OCI-LY7 (cell line): Measurements from ENCODE around the gene RXFP2. TPM values are rescaled to one million over a fixed set of nuclear protein-coding genes. Genes with fewer than 3 reads are reported as not detected.

Experiments
- BruUV-seq: library from RNA; stranded (reverse); fragments of 400-500 nt; replicated peaks from 2 replicates; lab custom pipeline; 2021; lab: Mats Ljungman, UMichigan
- CTCF ChIA-PET: fragments of 300-600 bp; sonication (Branson Sonifier 250); formaldehyde crosslinking; loops from one replicate; lab custom pipeline; 2022; ENCODE audit warnings: antibody characterized with exemption; ENCODE audit not compliant: unreplicated experiment; lab: Charles Lee
- POLR2A ChIA-PET: fragments of 300-600 bp; sonication (Branson Sonifier 250); formaldehyde crosslinking; loops from one replicate; lab custom pipeline; 2022; ENCODE audit warnings: antibody characterized with exemption; lab: Charles Lee
- DNase-seq: peaks from one replicate; pipeline ENCODE4 v3.0.0-alpha.2; 2015; ENCODE audit warnings: low spot score
- H2AFZ ChIP-seq: fragments of 200-600 bp; sonication (generic), shearing (Covaris generic); 2 replicates; pipeline ENCODE4 v1.6.1; 2014; ENCODE audit warnings: mild to moderate bottlenecking, antibody characterized with exemption, low read length, moderate library complexity
- H3K27ac ChIP-seq: fragments of 200-600 bp; sonication (generic); 2 replicates; pipeline ENCODE4 v1.5.1; 2014; ENCODE audit warnings: mixed run types, low read depth, mild to moderate bottlenecking, moderate library complexity, low read length, inconsistent platforms; ENCODE audit not compliant: poor library complexity, severe bottlenecking
- H3K36me3 ChIP-seq: fragments of 200-600 bp; sonication (generic); 2 replicates; pipeline ENCODE4 v1.6.1; 2014; ENCODE audit warnings: mild to moderate bottlenecking, antibody characterized with exemption, low read length, moderate library complexity, mixed read lengths; ENCODE audit not compliant: insufficient read depth
- H3K4me1 ChIP-seq: fragments of 200-600 bp; sonication (generic); 2 replicates; pipeline ENCODE4 v1.5.1; 2014; ENCODE audit warnings: mild to moderate bottlenecking, low read length; ENCODE audit not compliant: insufficient read depth, poor library complexity, severe bottlenecking
- H3K4me2 ChIP-seq: fragments of 200-600 bp; sonication (generic); 2 replicates; pipeline ENCODE4 v1.6.1; 2014; ENCODE audit warnings: mild to moderate bottlenecking, low read length
- H3K4me3 ChIP-seq: fragments of 200-600 bp; sonication (generic); 2 replicates; pipeline ENCODE4 v1.5.1; 2014; ENCODE audit warnings: mild to moderate bottlenecking, low read depth, low read length; ENCODE audit not compliant: poor library complexity, severe bottlenecking
- H3K79me2 ChIP-seq: fragments of 200-600 bp; sonication (generic); 2 replicates; pipeline ENCODE4 v1.6.1; 2016; ENCODE audit warnings: low read depth, mild to moderate bottlenecking, low read length, moderate library complexity, mixed read lengths; ENCODE audit not compliant: insufficient read depth
- H3K9me2 ChIP-seq: fragments of 200-600 bp; sonication (generic); 2 replicates; pipeline ENCODE4 v1.6.1; 2016; ENCODE audit warnings: mild to moderate bottlenecking, low read length, mixed read lengths; ENCODE audit not compliant: insufficient read depth
- H3K9me3 ChIP-seq: fragments of 200-600 bp; sonication (generic); 2 replicates; pipeline ENCODE4 v1.6.1; 2014; ENCODE audit warnings: mild to moderate bottlenecking, mixed run types, low read length, mixed read lengths
- H4K20me1 ChIP-seq: fragments of 200-600 bp; sonication (generic); 2 replicates; pipeline ENCODE4 v1.6.1; 2014; ENCODE audit warnings: mild to moderate bottlenecking, antibody characterized with exemption, low read length, moderate library complexity, mixed read lengths; ENCODE audit not compliant: insufficient read depth
- EZH2phosphoT487 ChIP-seq: fragments of 200-600 bp; sonication (generic); IDR thresholded peaks from 2 replicates; pipeline ENCODE4 v1.6.1; 2018; ENCODE audit warnings: low read depth, borderline replicate concordance, mild to moderate bottlenecking, mixed run types, antibody characterized with exemption, low read length, moderate library complexity, mixed read lengths
- intact Hi-C: fragments of 100-400 bp; cut with micrococcal nuclease; formaldehyde crosslinking; loops from one replicate; pipeline ENCODE4 v1.10.0; 2022; ENCODE audit not compliant: unreplicated experiment
- total RNA-seq, 2 experiments: library from RNA; depleted of rRNA in 1 of 2; stranded (reverse); fragments of >200 nt in 1 of 2; shearing (Covaris generic) in 1 of 2; gene quantifications; 2 replicates each; pipeline ENCODE4 v1.2.3, GENCODE V29; 2014 to 2022
- TF ChIP-seq, protein P1 (sequence below): fragments of 200-600 bp; sonication (generic); conservative IDR thresholded peaks from 2 replicates; pipeline ENCODE4 v1.5.1; 2014; ENCODE audit warnings: mild to moderate bottlenecking, antibody characterized with exemption, low read length, moderate library complexity, mixed read lengths

The RXFP2 gene
- total RNA-seq, 2 experiments from 2014 or later: not detected

DNA sequence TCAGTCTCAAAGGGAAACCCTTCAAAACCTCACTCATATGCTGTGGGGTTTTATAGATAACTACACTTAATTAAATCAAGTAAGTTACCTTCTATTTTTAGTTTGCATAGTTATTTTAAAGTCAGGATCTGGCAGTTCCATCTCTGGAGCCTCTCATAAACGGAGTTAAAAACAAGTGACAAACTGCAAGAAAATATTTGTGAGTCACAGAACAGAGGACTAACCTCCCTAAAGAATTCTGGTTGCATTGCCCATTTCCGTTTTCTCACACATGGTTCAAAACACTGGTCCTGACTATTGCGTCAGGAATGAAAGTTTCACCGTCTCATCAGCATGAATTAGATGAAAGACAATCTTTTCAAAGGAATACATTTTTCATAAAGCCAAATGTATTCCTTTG, 10.6 kb downstream of the RXFP2 start:
- POLR2A ChIA-PET: no interaction called here
- intact Hi-C loops: no loop called here
- DNase-seq: no peak

DNA sequence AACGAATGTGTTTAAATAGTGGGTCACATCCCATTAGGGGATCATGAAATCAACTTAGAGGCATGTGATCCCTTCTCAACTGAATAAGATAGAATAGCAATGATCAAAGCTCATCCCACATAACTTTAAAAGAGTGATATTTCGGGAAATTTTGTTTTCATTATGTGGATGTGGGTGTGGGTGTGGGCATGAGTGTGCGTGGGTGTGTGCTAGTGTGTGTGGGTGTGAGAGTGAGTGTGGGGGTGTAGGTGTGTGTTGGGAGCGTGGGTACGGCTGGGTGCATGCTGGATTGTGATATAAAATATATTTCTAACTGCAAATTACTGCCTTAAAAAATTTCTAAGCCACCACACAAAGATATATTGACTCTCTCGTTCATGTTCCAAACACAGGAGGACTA, 15.9 kb downstream of the RXFP2 start:
- Histone ChIP-seq H3K27ac (no peak overlapping the region), H3K36me3 (no peaks in the 10 kb centered on the region), H4K20me1 (no peaks in the 10 kb centered on the region), H3K79me2 (no peaks in the 10 kb centered on the region), H3K9me2 (no peaks in the 10 kb centered on the region), H2AFZ (no peak overlapping the region), H3K9me3 (no peaks in the 10 kb centered on the region), H3K4me1 (no peaks in the 10 kb centered on the region), H3K4me3 (no peak overlapping the region), H3K4me2 (no peak overlapping the region)
- ChIA-PET POLR2A (no interaction called here), CTCF (no interaction called here)
- BruUV-seq: no TSS peak
- no peak for TF ChIP-seq EZH2phosphoT487
- TF ChIP-seq, protein P1, sequence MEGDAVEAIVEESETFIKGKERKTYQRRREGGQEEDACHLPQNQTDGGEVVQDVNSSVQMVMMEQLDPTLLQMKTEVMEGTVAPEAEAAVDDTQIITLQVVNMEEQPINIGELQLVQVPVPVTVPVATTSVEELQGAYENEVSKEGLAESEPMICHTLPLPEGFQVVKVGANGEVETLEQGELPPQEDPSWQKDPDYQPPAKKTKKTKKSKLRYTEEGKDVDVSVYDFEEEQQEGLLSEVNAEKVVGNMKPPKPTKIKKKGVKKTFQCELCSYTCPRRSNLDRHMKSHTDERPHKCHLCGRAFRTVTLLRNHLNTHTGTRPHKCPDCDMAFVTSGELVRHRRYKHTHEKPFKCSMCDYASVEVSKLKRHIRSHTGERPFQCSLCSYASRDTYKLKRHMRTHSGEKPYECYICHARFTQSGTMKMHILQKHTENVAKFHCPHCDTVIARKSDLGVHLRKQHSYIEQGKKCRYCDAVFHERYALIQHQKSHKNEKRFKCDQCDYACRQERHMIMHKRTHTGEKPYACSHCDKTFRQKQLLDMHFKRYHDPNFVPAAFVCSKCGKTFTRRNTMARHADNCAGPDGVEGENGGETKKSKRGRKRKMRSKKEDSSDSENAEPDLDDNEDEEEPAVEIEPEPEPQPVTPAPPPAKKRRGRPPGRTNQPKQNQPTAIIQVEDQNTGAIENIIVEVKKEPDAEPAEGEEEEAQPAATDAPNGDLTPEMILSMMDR: no peak
- no peak for DNase-seq
- intact Hi-C loops: no loop called here

More for the DNA sequence above, 10.6 kb downstream of the RXFP2 start:
- Histone ChIP-seq H3K4me3 (no peak overlapping the region), H3K79me2 (no peaks in the 10 kb centered on the region), H3K4me1 (no peaks in the 10 kb centered on the region), H2AFZ (no peak overlapping the region), H3K27ac (no peak overlapping the region), H3K4me2 (no peak overlapping the region), H3K9me2 (no peaks in the 10 kb centered on the region), H3K9me3 (no peaks in the 10 kb centered on the region), H4K20me1 (no peaks in the 10 kb centered on the region), H3K36me3 (no peaks in the 10 kb centered on the region)
- TF ChIP-seq, protein P1: no peak
- no peak for TF ChIP-seq EZH2phosphoT487
- no TSS peak for BruUV-seq
- CTCF ChIA-PET: no interaction called here

DNA sequence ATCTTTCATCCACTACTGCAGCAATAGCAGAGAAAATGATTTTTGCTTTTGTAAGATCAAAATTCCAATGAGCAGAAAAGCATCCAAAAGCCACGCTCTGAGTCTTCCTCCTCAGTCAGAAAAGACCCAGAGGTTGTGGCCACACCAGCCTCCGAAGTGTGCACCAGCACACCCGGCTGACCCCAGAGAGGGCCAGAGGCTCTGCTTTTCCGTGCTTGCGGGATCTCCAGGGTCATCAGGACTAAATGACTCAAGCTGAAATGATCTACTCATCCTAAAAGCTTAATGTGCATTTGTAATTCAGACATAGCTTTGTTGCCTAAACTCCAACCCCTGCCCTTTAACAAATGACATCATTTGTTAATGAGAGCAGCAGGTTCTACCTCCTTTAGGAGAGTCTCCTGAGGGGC, 16.5 kb downstream of the RXFP2 start:
- no peak overlapping the region for H3K4me3 ChIP-seq
- TF ChIP-seq EZH2phosphoT487: no peak
- TF ChIP-seq, protein P1: no peak
- POLR2A ChIA-PET: interaction anchor here (0.7 kb wide), 1 partner anchor 10 kb away, joined by 3 read pairs; no protein-coding TSS in a partner anchor
- BruUV-seq: no TSS peak
- no peaks in the 10 kb centered on the region for H3K79me2 ChIP-seq
- H3K4me1 ChIP-seq: no peaks in the 10 kb centered on the region
- no peak overlapping the region for H3K4me2 ChIP-seq
- H2AFZ ChIP-seq: no peak overlapping the region
- H3K36me3 ChIP-seq: no peaks in the 10 kb centered on the region
- DNase-seq: no peak
- no peaks in the 10 kb centered on the region for H3K9me2 ChIP-seq
- CTCF ChIA-PET: no interaction called here
- H4K20me1 ChIP-seq: no peaks in the 10 kb centered on the region
- H3K27ac ChIP-seq: no peak overlapping the region
- intact Hi-C loops: no loop called here
- no peaks in the 10 kb centered on the region for H3K9me3 ChIP-seq
